Measurements from ENCODE around the gene ZFX. TPM values are rescaled to one million over a fixed set of nuclear protein-coding genes. Genes with fewer than 3 reads are reported as not detected.

ZFX gene
- total and polyA plus RNA-seq, 4 experiments from 2014 or later: 33.7 to 72.2 (median 56.6) TPM

DNA sequence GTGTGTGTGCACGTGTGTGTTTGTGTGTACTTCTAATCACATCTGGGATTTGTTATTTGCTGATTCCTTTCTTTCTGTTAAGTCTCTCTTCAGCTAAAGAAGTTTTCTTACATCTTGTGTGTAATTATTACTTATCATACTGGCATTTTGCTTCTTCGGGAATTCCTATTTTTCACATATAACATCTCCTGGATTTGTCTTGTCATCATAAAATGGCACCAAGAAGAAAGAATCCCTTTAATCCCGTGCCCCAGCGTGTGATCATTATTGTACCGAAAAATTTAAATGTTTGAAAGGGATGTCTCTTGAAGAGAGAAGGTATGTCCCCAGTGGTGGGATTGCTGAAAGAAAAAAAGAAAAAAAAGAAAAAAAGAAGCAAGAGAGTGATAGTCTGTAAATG is 72.3 kb downstream of the ZFX start:
- Mint-ChIP-seq H3K36me3 (peaks cover 0 to 9% of the 10 kb centered on the region in 2 donors), H3K4me3 (no peak overlapping the region), H3K27ac (no peak overlapping the region), H3K27me3 (no peaks in the 10 kb centered on the region), H3K4me1 (peaks cover 0 to 3% (median under 1%) of the 10 kb centered on the region in 4 donors), H3K9me3 (peaks cover 0 to 14% (median 3%) of the 10 kb centered on the region in 8 donors)
- no peaks in the 10 kb centered on the region for H3K4me1 ChIP-seq (ENCODE audit: insufficient read depth, low read length)
- H3K27ac ChIP-seq (ENCODE audit: low read depth, low read length): no peak overlapping the region
- H3K9me3 ChIP-seq (ENCODE audit: control insufficient read depth in 1 of 2, low read length in 2 of 2): no peaks in the 10 kb centered on the region
- no peak for DNase-seq
- H3K4me3 ChIP-seq (ENCODE audit: low read length in 2 of 2): no peak overlapping the region
- ChIA-PET POLR2A (ENCODE audit: partially characterized antibody) (no interaction called here), CTCF (ENCODE audit: partially characterized antibody) (no interaction called here)
- H3K36me3 ChIP-seq (ENCODE audit: insufficient read depth, low read length): no peaks in the 10 kb centered on the region
- H3K27me3 ChIP-seq (ENCODE audit: insufficient read depth, low read length): no peaks in the 10 kb centered on the region
- intact Hi-C loops (cut with micrococcal nuclease): no loop called here

DNA sequence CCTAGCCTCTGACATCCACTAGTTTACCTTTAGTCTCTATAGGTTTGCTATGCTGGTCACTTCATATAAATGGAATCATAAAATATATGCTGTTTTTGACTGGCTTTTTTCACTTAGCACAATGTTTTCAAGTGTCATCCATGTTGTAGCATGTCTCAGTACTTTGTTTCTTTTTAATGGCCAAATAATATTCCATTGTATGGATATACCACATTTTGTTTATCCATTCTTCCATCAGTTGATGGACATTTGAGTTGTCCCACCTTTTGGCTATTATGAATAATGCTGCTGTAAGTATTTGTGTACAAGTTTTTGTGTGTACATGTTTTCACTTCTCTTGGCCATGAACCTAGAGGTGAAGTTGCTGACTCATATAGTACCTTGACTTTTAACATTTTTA is 75.7 kb downstream of the ZFX start:
- ChIA-PET POLR2A (ENCODE audit: partially characterized antibody) (no interaction called here), CTCF (ENCODE audit: partially characterized antibody) (no interaction called here)
- Histone ChIP-seq H3K4me3 (ENCODE audit: low read length in 2 of 2) (no peak overlapping the region), H3K9me3 (ENCODE audit: control insufficient read depth in 1 of 2, low read length in 2 of 2) (no peaks in the 10 kb centered on the region), H3K27me3 (ENCODE audit: insufficient read depth, low read length) (no peaks in the 10 kb centered on the region), H3K4me1 (ENCODE audit: insufficient read depth, low read length) (no peaks in the 10 kb centered on the region), H3K27ac (ENCODE audit: low read depth, low read length) (no peak overlapping the region), H3K36me3 (ENCODE audit: insufficient read depth, low read length) (no peaks in the 10 kb centered on the region)
- Mint-ChIP-seq H3K4me1 (no peaks in the 10 kb centered on the region), H3K4me3 (no peak overlapping the region), H3K9me3 (peaks cover 0 to 14% (median 3%) of the 10 kb centered on the region in 8 donors), H3K27me3 (peaks cover 0 to 1% of the 10 kb centered on the region in 2 donors), H3K36me3 (peaks cover 0 to 9% of the 10 kb centered on the region in 2 donors), H3K27ac (no peak overlapping the region)
- DNase-seq: no peak
- intact Hi-C loops (cut with micrococcal nuclease): no loop called here

DNA sequence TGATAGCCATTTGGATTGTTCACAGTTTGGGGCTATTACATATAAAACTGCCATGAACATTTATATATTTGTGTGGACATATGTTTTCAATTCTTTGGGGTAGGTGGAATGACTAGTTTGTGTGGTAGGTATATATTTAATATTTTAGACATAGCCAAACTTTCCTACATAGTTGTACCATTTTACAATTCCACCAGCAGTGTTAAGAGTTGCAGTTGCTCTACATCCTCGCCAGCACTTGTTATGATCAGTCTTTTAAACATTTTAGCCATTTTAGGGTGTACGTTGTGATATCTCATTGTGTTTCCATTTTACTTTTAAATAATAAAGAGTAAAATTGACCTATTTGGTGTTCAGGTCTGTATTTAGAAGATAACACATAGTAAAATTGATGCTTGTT is 76.6 kb downstream of the ZFX start:
- H3K4me3 ChIP-seq (ENCODE audit: low read length in 2 of 2): no peak overlapping the region
- H3K9me3 ChIP-seq (ENCODE audit: control insufficient read depth in 1 of 2, low read length in 2 of 2): no peaks in the 10 kb centered on the region
- DNase-seq: no peak
- H3K9me3 Mint-ChIP-seq: peaks cover 0 to 14% (median 3%) of the 10 kb centered on the region in 8 donors
- ChIA-PET CTCF (ENCODE audit: partially characterized antibody) (no interaction called here), POLR2A (ENCODE audit: partially characterized antibody) (no interaction called here)
- no peaks in the 10 kb centered on the region for H3K4me1 Mint-ChIP-seq
- H3K36me3 ChIP-seq (ENCODE audit: insufficient read depth, low read length): no peaks in the 10 kb centered on the region
- peaks cover 2% of the 10 kb centered on the region in 2 donors for H3K27me3 Mint-ChIP-seq
- intact Hi-C loops (cut with micrococcal nuclease): no loop called here
- peaks cover 0 to 9% of the 10 kb centered on the region in 2 donors for H3K36me3 Mint-ChIP-seq
- H3K27me3 ChIP-seq (ENCODE audit: insufficient read depth, low read length): no peaks in the 10 kb centered on the region
- H3K27ac Mint-ChIP-seq: no peak overlapping the region
- no peaks in the 10 kb centered on the region for H3K4me1 ChIP-seq (ENCODE audit: insufficient read depth, low read length)
- H3K4me3 Mint-ChIP-seq: no peak overlapping the region
- no peak overlapping the region for H3K27ac ChIP-seq (ENCODE audit: low read depth, low read length)

DNA sequence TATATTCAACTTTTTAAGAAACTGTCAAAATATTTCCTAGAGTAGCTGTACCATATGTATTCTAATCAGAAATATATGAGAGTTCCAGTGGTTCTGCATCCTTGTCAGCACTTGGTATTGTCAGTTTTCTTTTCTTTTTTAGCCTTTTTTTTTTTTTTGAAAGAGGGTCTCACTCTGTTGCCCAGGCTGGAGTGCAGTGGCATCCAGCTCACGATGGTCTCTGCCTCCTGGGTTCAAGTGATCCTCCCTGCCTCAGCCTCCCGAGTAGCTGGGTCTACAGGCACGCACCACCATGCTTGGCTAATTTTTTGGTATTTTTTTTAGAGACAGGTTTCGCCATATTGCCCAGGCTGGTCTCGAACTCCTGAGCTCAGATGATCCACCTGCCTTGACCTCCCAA is 79.1 kb downstream of the ZFX start:
- no peaks in the 10 kb centered on the region for H3K9me3 ChIP-seq (ENCODE audit: control insufficient read depth in 1 of 2, low read length in 2 of 2)
- H3K36me3 Mint-ChIP-seq: peaks cover 0 to 9% of the 10 kb centered on the region in 2 donors
- DNase-seq: no peak
- no peak overlapping the region for H3K4me3 ChIP-seq (ENCODE audit: low read length in 2 of 2)
- H3K4me3 Mint-ChIP-seq: no peak overlapping the region
- H3K27ac ChIP-seq (ENCODE audit: low read depth, low read length): no peak overlapping the region
- peaks cover 0 to 14% (median 3%) of the 10 kb centered on the region in 8 donors for H3K9me3 Mint-ChIP-seq
- no peak overlapping the region for H3K27ac Mint-ChIP-seq
- peaks cover 2 to 4% of the 10 kb centered on the region in 2 donors for H3K27me3 Mint-ChIP-seq
- ChIA-PET CTCF (ENCODE audit: partially characterized antibody) (no interaction called here), POLR2A (ENCODE audit: partially characterized antibody) (interaction anchor here (0.7 kb wide), 1 partner anchor 112 kb away, joined by 3 read pairs; no protein-coding TSS in a partner anchor)
- no peaks in the 10 kb centered on the region for H3K36me3 ChIP-seq (ENCODE audit: insufficient read depth, low read length)
- no peaks in the 10 kb centered on the region for H3K4me1 ChIP-seq (ENCODE audit: insufficient read depth, low read length)
- H3K4me1 Mint-ChIP-seq: no peaks in the 10 kb centered on the region
- no peaks in the 10 kb centered on the region for H3K27me3 ChIP-seq (ENCODE audit: insufficient read depth, low read length)
- intact Hi-C loops (cut with micrococcal nuclease): no loop called here

DNA sequence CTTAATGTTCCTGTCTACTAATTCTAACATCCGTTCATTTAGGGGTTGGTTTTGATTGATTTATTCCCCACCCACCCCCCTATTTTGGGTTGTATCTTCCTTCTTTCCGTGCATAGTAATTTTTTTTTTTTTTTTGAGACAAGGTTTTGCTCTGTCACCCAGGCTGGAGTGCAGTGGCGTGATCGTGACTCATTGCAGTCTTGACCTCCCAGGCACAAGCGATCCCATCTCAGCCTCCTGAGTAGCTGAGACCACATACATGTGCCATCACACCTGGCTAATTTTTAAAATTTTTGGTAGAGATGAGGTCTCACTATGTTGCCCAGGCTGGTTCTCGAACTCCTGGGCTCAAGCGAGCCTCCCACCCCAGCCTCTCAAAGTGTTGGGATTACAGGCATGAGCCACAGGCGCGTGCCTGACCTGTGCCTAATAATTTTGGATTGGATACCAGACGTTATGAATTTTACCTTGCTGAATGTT is 79.9 kb downstream of the ZFX start:
- peaks cover 0 to 9% of the 10 kb centered on the region in 2 donors for H3K36me3 Mint-ChIP-seq
- ChIA-PET CTCF (ENCODE audit: partially characterized antibody) (no interaction called here), POLR2A (ENCODE audit: partially characterized antibody) (no interaction called here)
- DNase-seq: no peak
- H3K4me1 Mint-ChIP-seq: no peaks in the 10 kb centered on the region
- Histone ChIP-seq H3K27ac (ENCODE audit: low read depth, low read length) (no peak overlapping the region), H3K27me3 (ENCODE audit: insufficient read depth, low read length) (no peaks in the 10 kb centered on the region), H3K9me3 (ENCODE audit: control insufficient read depth in 1 of 2, low read length in 2 of 2) (no peaks in the 10 kb centered on the region), H3K4me3 (ENCODE audit: low read length in 2 of 2) (no peak overlapping the region), H3K4me1 (ENCODE audit: insufficient read depth, low read length) (no peaks in the 10 kb centered on the region), H3K36me3 (ENCODE audit: insufficient read depth, low read length) (no peaks in the 10 kb centered on the region)
- no peak overlapping the region for H3K4me3 Mint-ChIP-seq
- H3K27ac Mint-ChIP-seq: peak overlapping the region in 1 of 7 donors; percentile 9
- peaks cover 2 to 4% of the 10 kb centered on the region in 2 donors for H3K27me3 Mint-ChIP-seq
- intact Hi-C loops (cut with micrococcal nuclease): no loop called here
- H3K9me3 Mint-ChIP-seq: peaks cover 0 to 14% (median 3%) of the 10 kb centered on the region in 8 donors

DNA sequence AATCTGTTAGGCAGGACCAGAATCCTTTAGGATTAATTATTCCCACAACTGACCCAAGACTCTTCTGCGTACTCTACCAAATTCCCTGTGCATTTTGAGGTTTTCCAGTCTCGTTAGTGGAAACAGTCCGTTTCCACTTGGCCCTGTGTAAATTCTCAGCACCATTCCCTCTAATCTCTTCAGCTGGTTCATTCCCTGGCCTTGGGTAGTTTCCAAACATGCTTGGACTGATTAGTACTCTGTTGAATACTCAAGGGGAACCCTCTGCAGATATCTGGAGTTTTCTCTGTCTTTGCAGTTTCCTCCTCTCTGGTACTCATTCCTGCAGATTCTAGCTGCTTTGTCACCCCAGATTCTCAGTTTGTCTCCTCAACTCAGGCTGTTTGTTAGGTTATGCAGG is 80.4 kb downstream of the ZFX start:
- CTCF ChIA-PET (ENCODE audit: partially characterized antibody): no interaction called here
- no peaks in the 10 kb centered on the region for H3K4me1 Mint-ChIP-seq
- H3K4me3 Mint-ChIP-seq: no peak overlapping the region

DNA sequence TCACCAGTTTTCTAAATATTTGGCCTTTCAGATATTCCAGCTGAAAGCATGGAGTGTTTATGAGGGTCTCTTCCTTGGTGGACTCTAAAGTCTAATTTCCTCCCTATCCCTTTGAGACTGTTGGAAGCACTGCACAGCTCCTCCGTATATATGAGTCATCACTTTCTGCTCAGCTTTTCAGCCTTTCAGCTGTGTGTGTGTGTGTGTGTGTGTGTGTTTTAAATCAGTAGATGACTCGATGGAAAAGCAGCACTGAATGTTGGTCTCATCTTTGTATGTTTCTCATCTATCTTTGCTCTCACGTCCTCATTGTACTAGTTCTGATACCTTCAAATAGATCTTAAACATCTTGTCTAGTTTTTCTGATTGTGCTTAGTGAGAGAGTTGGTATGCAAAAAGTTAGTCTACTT is 81.6 kb downstream of the ZFX start:
- POLR2A ChIA-PET (ENCODE audit: partially characterized antibody): no interaction called here
- H3K27ac Mint-ChIP-seq: no peak overlapping the region
- no peaks in the 10 kb centered on the region for H3K4me1 Mint-ChIP-seq
- peaks cover 2 to 4% of the 10 kb centered on the region in 2 donors for H3K27me3 Mint-ChIP-seq
- H3K4me1 ChIP-seq (ENCODE audit: insufficient read depth, low read length): no peaks in the 10 kb centered on the region
- H3K27me3 ChIP-seq (ENCODE audit: insufficient read depth, low read length): no peaks in the 10 kb centered on the region
- H3K4me3 ChIP-seq (ENCODE audit: low read length in 2 of 2): no peak overlapping the region
- H3K36me3 ChIP-seq (ENCODE audit: insufficient read depth, low read length): no peaks in the 10 kb centered on the region
- CTCF ChIA-PET (ENCODE audit: partially characterized antibody): no interaction called here
- no peak for DNase-seq
- intact Hi-C loops (cut with micrococcal nuclease): no loop called here
- no peak overlapping the region for H3K4me3 Mint-ChIP-seq
- H3K36me3 Mint-ChIP-seq: peaks cover 0 to 4% of the 10 kb centered on the region in 2 donors
- no peaks in the 10 kb centered on the region for H3K9me3 ChIP-seq (ENCODE audit: control insufficient read depth in 1 of 2, low read length in 2 of 2)
- no peak overlapping the region for H3K27ac ChIP-seq (ENCODE audit: low read depth, low read length)
- H3K9me3 Mint-ChIP-seq: peaks cover 0 to 4% (median 0%) of the 10 kb centered on the region in 8 donors

More for the DNA sequence above, 80.4 kb downstream of the ZFX start:
- Mint-ChIP-seq H3K27ac (no peak overlapping the region), H3K36me3 (peaks cover 0 to 9% of the 10 kb centered on the region in 2 donors), H3K9me3 (peaks cover 0 to 14% (median 3%) of the 10 kb centered on the region in 8 donors), H3K27me3 (peaks cover 2 to 4% of the 10 kb centered on the region in 2 donors)
- Histone ChIP-seq H3K4me1 (ENCODE audit: insufficient read depth, low read length) (no peaks in the 10 kb centered on the region), H3K27ac (ENCODE audit: low read depth, low read length) (no peak overlapping the region), H3K27me3 (ENCODE audit: insufficient read depth, low read length) (no peaks in the 10 kb centered on the region), H3K9me3 (ENCODE audit: control insufficient read depth in 1 of 2, low read length in 2 of 2) (no peaks in the 10 kb centered on the region), H3K36me3 (ENCODE audit: insufficient read depth, low read length) (no peaks in the 10 kb centered on the region), H3K4me3 (ENCODE audit: low read length in 2 of 2) (no peak overlapping the region)
- POLR2A ChIA-PET (ENCODE audit: partially characterized antibody): no interaction called here
- no peak for DNase-seq
- intact Hi-C loops (cut with micrococcal nuclease): no loop called here

Data from CD4-positive, alpha-beta memory T cell (primary cell).